Measurements from ENCODE around the gene UCHL3. TPM values are rescaled to one million over a fixed set of nuclear protein-coding genes. Genes with fewer than 3 reads are reported as not detected.

Gene UCHL3
- total RNA-seq, 1 donor from 2014 or later, result 26.7 TPM

- no peak for DNase-seq (ENCODE audit: low read depth)
Measured at GRCh38 chr13:75547917-75548316, 1.7 kb upstream of the UCHL3 start.

GRCh38 chr13:75550159-75550567, 572 bp downstream of the UCHL3 start:
- peak; percentile 58 for DNase-seq (ENCODE audit: low read depth)

- DNase-seq (ENCODE audit: low read depth), result no peak
Measured at GRCh38 chr13:75554464-75554863, 4.9 kb downstream of the UCHL3 start.

GRCh38 chr13:75554981-75555380, 5.4 kb downstream of the UCHL3 start:
- no peak for DNase-seq (ENCODE audit: low read depth)

GRCh38 chr13:75555836-75556235, 6.2 kb downstream of the UCHL3 start:
- no peak for DNase-seq (ENCODE audit: low read depth)

- DNase-seq (ENCODE audit: low read depth), result no peak
Measured at GRCh38 chr13:75556961-75557360, 7.4 kb downstream of the UCHL3 start.

- DNase-seq (ENCODE audit: low read depth), result no peak
Measured at GRCh38 chr13:75558145-75558840, 8.7 kb downstream of the UCHL3 start.

- peak; percentile 33 for DNase-seq (ENCODE audit: low read depth)
Measured at GRCh38 chr13:75566658-75567057, 17.1 kb downstream of the UCHL3 start.

GRCh38 chr13:75569576-75569975, 20.0 kb downstream of the UCHL3 start:
- no peak for DNase-seq (ENCODE audit: low read depth)

- no peak for DNase-seq (ENCODE audit: low read depth)
Measured at GRCh38 chr13:75579529-75579928, 29.9 kb downstream of the UCHL3 start.

- DNase-seq (ENCODE audit: low read depth), result peak; percentile 49
Measured at GRCh38 chr13:75581874-75582640, 32.5 kb downstream of the UCHL3 start.

GRCh38 chr13:75583091-75583490, 33.5 kb downstream of the UCHL3 start:
- DNase-seq (ENCODE audit: low read depth), result no peak

- DNase-seq (ENCODE audit: low read depth), result no peak
Measured at GRCh38 chr13:75585153-75585552, 35.6 kb downstream of the UCHL3 start.

GRCh38 chr13:75587679-75588078, 38.1 kb downstream of the UCHL3 start:
- DNase-seq (ENCODE audit: low read depth), result no peak

- no peak for DNase-seq (ENCODE audit: low read depth)
Measured at GRCh38 chr13:75596657-75597182, 47.1 kb downstream of the UCHL3 start.

GRCh38 chr13:75600371-75600770, 50.8 kb downstream of the UCHL3 start:
- DNase-seq (ENCODE audit: low read depth), result peak; percentile 58

- DNase-seq (ENCODE audit: low read depth), result no peak
Measured at GRCh38 chr13:75603038-75603437, 53.4 kb downstream of the UCHL3 start.

GRCh38 chr13:75607447-75607846, 57.9 kb downstream of the UCHL3 start:
- DNase-seq (ENCODE audit: low read depth), result no peak

- no peak for DNase-seq (ENCODE audit: low read depth)
Measured at GRCh38 chr13:75610466-75610865, 60.9 kb downstream of the UCHL3 start.

GRCh38 chr13:75612354-75612753, 62.8 kb downstream of the UCHL3 start:
- DNase-seq (ENCODE audit: low read depth), result peak; percentile 4

GRCh38 chr13:75617230-75617629, 67.6 kb downstream of the UCHL3 start:
- no peak for DNase-seq (ENCODE audit: low read depth)

- no peak for DNase-seq (ENCODE audit: low read depth)
Measured at GRCh38 chr13:75618308-75618707, 68.7 kb downstream of the UCHL3 start.

GRCh38 chr13:75620020-75620419, 70.4 kb downstream of the UCHL3 start:
- no peak for DNase-seq (ENCODE audit: low read depth)

Data from myocyte (in vitro differentiated cells).